Gastrocnemius medialis (tissue), 4 donors: ENCODE results near the gene PSMD9. TPM values are rescaled to one million over a fixed set of nuclear protein-coding genes. Genes with fewer than 3 reads are reported as not detected.
A peak's percentile ranks its signal among the peaks of the same experiment; 100 is the strongest.

Experiments
- ATAC-seq, 2 donors: fragments of 150-250 bp; one replicate each; pipeline ENCODE4 v1.9.1; 2016
- DNase-seq, 2 donors: peaks; one replicate each; pipeline ENCODE4 v3.0.0-alpha.2; 2019
- H3K27ac ChIP-seq, 4 donors: fragments of 200-600 bp; sonication (generic); 1 replicate in 1 of 4; 2 replicates in 3 of 4; pipeline ENCODE4 v1.5.1; 2016 to 2018; ENCODE audit warnings: mild to moderate bottlenecking in 2 of 4, moderate library complexity in 1 of 4
- H3K27me3 ChIP-seq, 3 donors: fragments of 200-600 bp; sonication (generic) in 2 of 3; 1 replicate in 1 of 3; 2 replicates in 2 of 3; pipeline versions ENCODE4 v1.5.1 to v1.6.0; 2016 to 2019; ENCODE audit warnings: mild to moderate bottlenecking in 1 of 3, moderate library complexity in 1 of 3
- H3K36me3 ChIP-seq, 2 donors: fragments of 200-600 bp; sonication (generic) in 1 of 2; one replicate each; pipeline ENCODE4 v1.5.1; 2017 to 2018
- H3K4me1 ChIP-seq, 2 donors: fragments of 200-600 bp; sonication (generic) in 1 of 2; one replicate each; pipeline ENCODE4 v1.5.1; 2016 to 2017; ENCODE audit warnings: mild to moderate bottlenecking in 2 of 2
- H3K4me3 ChIP-seq, 4 donors: fragments of 200-600 bp; sonication (generic) in 3 of 4; 1 replicate in 1 of 4; 2 replicates in 3 of 4; pipeline ENCODE4 v1.5.1; 2016 to 2019; ENCODE audit warnings: mild to moderate bottlenecking in 2 of 4
- H3K9me3 ChIP-seq, 3 donors: fragments of 200-600 bp; sonication (generic) in 2 of 3; 1 replicate in 1 of 3; 2 replicates in 2 of 3; pipeline ENCODE4 v1.5.1; 2016 to 2019
- CTCF ChIP-seq, 5 experiments: fragments of 450-650 bp in 3 of 5; fragments of 200-600 bp in 2 of 5; sonication (generic) in 2 of 5; IDR thresholded peaks in 4 of 5; conservative IDR thresholded peaks in 1 of 5; 1 replicate in 4 of 5; 2 replicates in 1 of 5; pipeline ENCODE4 v1.5.1; 2016 to 2019; ENCODE audit warnings: antibody characterized with exemption in 5 of 5, mild to moderate bottlenecking in 3 of 5, moderate library complexity in 3 of 5
- POLR2A ChIP-seq, 2 donors: fragments of 450-650 bp; IDR thresholded peaks; one replicate each; pipeline ENCODE4 v1.6.1; 2017; ENCODE audit warnings: antibody characterized with exemption in 2 of 2, mild to moderate bottlenecking in 2 of 2, moderate library complexity in 2 of 2
- in situ Hi-C, 4 donors: fragments of 200-750 bp; cut with MboI; loops; one replicate each; pipeline versions ENCODE4 v1.15.0 to v1.8.0; 2017; ENCODE audit warnings: low sequenced_read_pairs in 4 of 4
- intact Hi-C: fragments of 100-400 bp; cut with DNase I; formaldehyde crosslinking; loops from one replicate; pipeline ENCODE4 v1.15.1; 2023; ENCODE audit warnings: low total_unique reads
- total RNA-seq, 4 donors: library from RNA; depleted of rRNA; stranded (reverse); fragments of >200 nt; gene quantifications; one replicate each; pipeline versions ENCODE4 v1.1.0 to v1.2.3, GENCODE V29; 2016

Gene PSMD9
- total RNA-seq, 4 donors from 2014 or later: 16.5 to 84.9 (median 47.0) TPM

- no peaks in the 10 kb centered on the region for H3K9me3 ChIP-seq
- H3K4me1 ChIP-seq: peaks cover 1 to 9% of the 10 kb centered on the region in 2 donors
- H3K4me3 ChIP-seq: peak within 1 kb of the TSS; percentile 43 to 57 (median 48)
- DNase-seq (peak; percentile 84 to 89), ATAC-seq (peak; percentile 72 to 81)
- H3K36me3 ChIP-seq: peaks cover 0 to 36% of the 10 kb centered on the region in 2 donors
- no peaks in the 10 kb centered on the region for H3K27me3 ChIP-seq
- TF ChIP-seq POLR2A (IDR thresholded peaks at IDR 0.05) (no peak), CTCF (IDR thresholded peaks at IDR 0.05 in 4 of 5, conservative IDR thresholded peaks at IDR 0.05 in 1 of 5) (peak; percentile 64 to 89 (median 78))
- peak within 1 kb of the TSS; percentile 21 to 51 (median 39) for H3K27ac ChIP-seq
- in situ Hi-C loops (no loop called here), intact Hi-C loops (loop anchor here (2.0 to 10.0 kb wide), 4 partner anchors 104 to 277 kb away; partner anchors contain the start of gene BCL7A)
These were observed 29.5 kb downstream of the PSMD9 start, which contains the start of gene CFAP251 for GRCh38 chr12:121917950-121918678. Gene CFAP251 (plus strand): TSS chr12:121918592. CDS start chr12:121921306, 2,714 bp downstream.

GRCh38 chr12:121918679-121919038 is 30.1 kb downstream of the PSMD9 start:
- no peak for ATAC-seq
- Histone ChIP-seq H3K27me3 (no peaks in the 10 kb centered on the region), H3K36me3 (peaks cover 0 to 36% of the 10 kb centered on the region in 2 donors), H3K27ac (peak overlapping the region in 3 of 4 donors; percentile 29 to 51 (median 49)), H3K4me1 (peaks cover 7 to 9% of the 10 kb centered on the region in 2 donors), H3K4me3 (peak overlapping the region; percentile 43 to 57 (median 48)), H3K9me3 (no peaks in the 10 kb centered on the region)
- intact Hi-C loops (loop anchor here (2.0 to 10.0 kb wide), 4 partner anchors 104 to 276 kb away; partner anchors contain the start of gene BCL7A), in situ Hi-C loops (no loop called here)
- no peak for TF ChIP-seq POLR2A (IDR thresholded peaks at IDR 0.05)
- TF ChIP-seq CTCF (IDR thresholded peaks at IDR 0.05 in 4 of 5, conservative IDR thresholded peaks at IDR 0.05 in 1 of 5): no peak
- DNase-seq: no peak

DNA sequence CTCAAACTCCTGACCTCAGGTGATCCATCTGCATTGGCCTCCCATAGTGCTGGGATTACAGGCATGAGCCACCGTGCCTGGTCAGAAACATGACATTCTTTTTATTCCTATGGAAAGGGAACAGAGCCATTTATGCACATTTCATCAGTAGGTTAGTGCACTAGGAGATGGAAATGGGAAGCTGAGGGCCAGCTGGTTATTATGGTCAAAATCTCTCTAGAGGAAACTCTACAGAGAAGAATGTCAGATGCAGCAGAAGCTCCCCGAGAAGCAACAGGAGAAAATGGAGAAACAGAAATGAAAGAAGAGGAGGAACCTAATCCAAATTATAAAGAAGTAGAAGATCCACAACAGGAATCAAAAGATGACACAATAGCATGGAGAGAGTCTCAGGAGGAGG is 32.5 kb downstream of the PSMD9 start:
- H3K36me3 ChIP-seq: peaks cover 0 to 17% of the 10 kb centered on the region in 2 donors
- in situ Hi-C loops: no loop called here
- ATAC-seq: no peak

DNA sequence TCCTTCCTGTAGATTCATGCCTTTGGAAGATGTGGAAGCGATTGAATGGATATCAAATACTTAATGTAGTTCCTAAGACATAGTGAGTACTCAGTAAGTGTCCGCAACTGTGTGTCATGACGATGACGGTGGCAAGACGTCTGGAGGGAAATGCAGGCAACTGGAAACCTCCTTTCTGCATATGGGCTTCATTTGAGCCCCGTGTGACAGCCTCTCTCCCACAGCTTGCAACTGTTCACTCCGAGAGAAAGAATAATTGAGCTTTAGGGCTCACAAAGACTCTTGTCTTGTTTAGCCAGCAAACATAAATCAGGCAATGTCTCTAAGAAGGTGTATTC is 36.7 kb downstream of the PSMD9 start:
- TF ChIP-seq POLR2A (IDR thresholded peaks at IDR 0.05): no peak
- TF ChIP-seq CTCF (IDR thresholded peaks at IDR 0.05 in 4 of 5, conservative IDR thresholded peaks at IDR 0.05 in 1 of 5): no peak
- Histone ChIP-seq H3K4me3 (peak overlapping the region in 1 of 4 donors; percentile 37), H3K4me1 (peaks cover 9 to 14% of the 10 kb centered on the region in 2 donors), H3K27ac (peak overlapping the region; percentile 56 to 83 (median 74)), H3K27me3 (no peaks in the 10 kb centered on the region), H3K9me3 (no peaks in the 10 kb centered on the region), H3K36me3 (no peaks in the 10 kb centered on the region)
- in situ Hi-C loops (no loop called here), intact Hi-C loops (no loop called here)
- no peak for DNase-seq
- ATAC-seq: no peak

More for the DNA sequence above, 32.5 kb downstream of the PSMD9 start:
- DNase-seq: no peak
- no peaks in the 10 kb centered on the region for H3K9me3 ChIP-seq
- no peaks in the 10 kb centered on the region for H3K27me3 ChIP-seq
- H3K4me3 ChIP-seq: no peak overlapping the region
- no peak overlapping the region for H3K27ac ChIP-seq
- no peak for TF ChIP-seq POLR2A (IDR thresholded peaks at IDR 0.05)
- no peak for TF ChIP-seq CTCF (IDR thresholded peaks at IDR 0.05 in 4 of 5, conservative IDR thresholded peaks at IDR 0.05 in 1 of 5)
- intact Hi-C loops: no loop called here
- peaks cover 14 to 18% of the 10 kb centered on the region in 2 donors for H3K4me1 ChIP-seq
